Retina (tissue), 1 donor: Measurements from ENCODE around the gene GDA.

Source experiments
- DNase-seq: peaks from one replicate; pipeline ENCODE4 v3.0.0-alpha.2; 2016

GDA gene

GRCh38 chr9:72149231-72149975, at the start of gene GDA:
Gene GDA (plus strand): TSS chr9:72149440. CDS start chr9:72149560, 120 bp downstream.
- peak; percentile 77 for DNase-seq

GRCh38 chr9:72102520-72102919, 46.7 kb upstream of the GDA start:
- no peak for DNase-seq

GRCh38 chr9:72113056-72113455, 36.2 kb upstream of the GDA start:
- DNase-seq: no peak

GRCh38 chr9:72119853-72120252, 29.4 kb upstream of the GDA start:
- no peak for DNase-seq

DNA sequence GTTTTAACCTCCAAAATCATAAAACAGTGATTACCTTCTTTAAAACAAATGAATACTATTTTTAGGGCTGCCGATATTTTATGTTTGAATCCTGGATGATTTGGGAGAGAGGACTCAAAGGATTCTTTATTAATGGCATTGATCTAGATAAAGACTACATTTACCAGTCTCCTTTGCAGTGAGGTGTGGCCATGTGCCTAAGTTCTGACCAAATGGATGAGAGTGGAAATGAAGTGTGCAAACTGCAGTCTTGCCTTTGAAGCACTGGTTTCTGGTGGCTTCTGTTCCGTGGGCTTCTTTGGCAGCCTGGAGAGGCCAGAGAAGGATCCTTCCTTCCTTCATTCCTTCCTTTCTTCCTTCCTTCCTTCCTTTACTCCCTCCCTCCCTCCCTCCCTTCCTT, 24.3 kb upstream of the GDA start:
- no peak for DNase-seq

DNA sequence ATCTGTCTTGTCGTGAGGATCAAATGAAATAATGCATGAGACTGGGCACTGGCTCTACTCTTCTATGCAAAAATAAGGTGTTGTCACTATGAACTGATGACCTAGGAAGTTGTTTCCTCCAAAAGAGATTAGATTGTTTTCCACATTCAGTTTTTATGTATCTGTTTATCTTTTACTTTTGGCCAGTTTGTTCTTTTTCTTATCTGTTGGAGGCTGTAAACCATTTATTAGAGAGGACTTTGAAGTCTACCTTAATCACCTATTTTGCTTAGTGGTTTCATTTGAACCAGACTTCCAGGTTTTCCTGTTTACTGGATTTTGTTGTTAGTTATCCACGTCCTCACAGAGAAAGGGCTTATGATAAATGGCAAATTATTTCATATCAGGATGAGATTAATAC, 21.5 kb upstream of the GDA start:
- no peak for DNase-seq

DNA sequence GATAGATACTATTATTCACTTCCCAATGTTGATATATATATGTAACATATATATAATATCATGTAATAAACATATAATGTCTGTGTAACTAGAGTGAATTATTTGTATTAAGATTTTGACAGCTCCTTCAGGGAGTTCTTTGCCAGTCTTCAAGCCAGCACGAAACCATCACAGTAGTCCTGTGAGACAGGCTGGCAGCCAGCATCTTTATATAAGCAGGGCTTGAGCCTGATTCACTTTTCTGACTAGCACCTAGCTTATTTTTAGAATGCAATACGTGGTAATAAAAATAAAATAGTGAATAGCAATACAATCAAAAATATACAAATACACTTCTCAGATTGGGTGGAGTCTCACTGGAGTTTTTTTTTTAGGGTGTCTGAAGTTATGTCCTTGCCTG, 20.7 kb upstream of the GDA start:
- no peak for DNase-seq

DNA sequence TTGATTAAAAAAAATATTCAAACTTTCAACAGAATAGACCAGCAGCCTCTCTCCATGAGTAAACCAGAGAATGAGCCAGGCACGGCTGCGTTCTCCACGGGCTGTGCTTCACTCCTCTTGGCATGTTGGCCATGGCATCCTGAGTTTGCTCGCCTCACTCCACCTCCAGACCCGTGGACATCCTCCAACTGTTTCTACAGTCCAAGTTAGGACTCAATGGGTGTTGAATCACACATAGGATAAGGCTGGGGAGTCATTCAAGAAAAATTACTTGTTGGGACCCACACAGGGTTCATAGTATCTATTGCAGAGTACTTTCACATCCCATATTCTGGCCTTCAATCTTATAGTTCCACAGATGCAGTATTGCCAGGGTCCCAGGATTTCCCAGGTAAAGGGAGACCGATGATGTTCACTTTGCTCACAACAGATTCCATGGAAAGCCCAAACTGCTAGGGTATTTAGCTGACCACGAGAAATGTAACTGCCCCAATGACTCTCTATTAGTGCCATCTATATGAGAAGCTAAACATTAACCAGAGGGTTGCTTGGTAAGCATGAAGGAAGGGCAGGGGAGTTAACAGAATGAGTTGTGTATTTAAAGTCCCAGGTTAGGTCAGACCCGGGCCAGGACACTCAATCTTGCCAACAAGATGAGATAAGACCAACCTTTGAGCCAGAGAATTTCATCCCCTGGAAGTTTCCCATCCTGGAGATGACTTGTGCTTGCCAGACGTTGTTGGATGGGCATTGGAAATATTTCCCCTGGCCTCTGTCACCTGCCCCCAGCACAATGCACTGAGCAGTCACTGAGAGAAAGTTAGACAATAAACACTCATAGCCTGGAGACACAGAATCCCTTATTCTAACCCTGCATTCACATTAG, 19.7 kb upstream of the GDA start:
- no peak for DNase-seq

- no peak for DNase-seq
These were observed 18.9 kb upstream of the GDA start for GRCh38 chr9:72130321-72130720.

- DNase-seq: no peak
These were observed 18.0 kb upstream of the GDA start for GRCh38 chr9:72131206-72131605.

DNA sequence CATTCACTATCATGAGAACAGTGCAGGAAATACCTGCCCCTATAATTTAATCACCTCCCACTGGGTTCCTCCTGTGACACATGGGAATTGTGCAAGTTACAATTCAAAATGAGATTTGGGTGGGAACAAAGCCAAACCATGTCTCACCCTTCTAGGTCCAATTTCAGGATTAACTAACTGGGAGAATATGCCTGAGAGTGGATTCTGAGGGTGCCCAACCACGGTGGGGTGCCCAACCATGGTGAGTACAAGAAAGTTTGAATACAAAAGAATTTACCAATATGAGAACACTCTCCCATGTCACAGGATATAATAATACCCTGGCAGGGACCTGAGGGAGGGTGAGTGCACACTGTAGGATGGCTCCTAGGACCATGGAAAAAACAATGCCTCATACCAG, 17.2 kb upstream of the GDA start:
- no peak for DNase-seq

GRCh38 chr9:72133365-72134035, 15.7 kb upstream of the GDA start:
- no peak for DNase-seq

GRCh38 chr9:72134801-72135200, 14.4 kb upstream of the GDA start:
- DNase-seq: no peak

GRCh38 chr9:72137697-72138365, 11.4 kb upstream of the GDA start:
- DNase-seq: no peak

DNA sequence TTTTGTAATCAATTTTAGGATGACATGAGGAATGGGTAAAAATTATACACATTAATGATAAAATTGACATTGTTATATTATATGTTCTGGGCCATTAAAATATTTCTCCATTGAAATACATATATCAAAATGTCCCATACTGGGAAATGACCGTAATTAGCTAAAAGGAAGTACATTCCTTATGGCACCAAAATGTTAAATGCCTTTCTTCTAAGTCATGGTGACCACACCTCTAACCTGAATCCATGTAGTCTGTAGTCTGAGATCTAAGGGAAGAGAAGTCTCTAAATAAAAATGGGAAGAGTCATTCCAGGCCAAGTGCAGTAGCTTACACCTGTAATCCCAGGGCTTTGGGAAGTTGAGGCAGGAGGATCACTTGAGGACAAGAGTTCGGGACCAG, 10.0 kb upstream of the GDA start:
- no peak for DNase-seq

DNA sequence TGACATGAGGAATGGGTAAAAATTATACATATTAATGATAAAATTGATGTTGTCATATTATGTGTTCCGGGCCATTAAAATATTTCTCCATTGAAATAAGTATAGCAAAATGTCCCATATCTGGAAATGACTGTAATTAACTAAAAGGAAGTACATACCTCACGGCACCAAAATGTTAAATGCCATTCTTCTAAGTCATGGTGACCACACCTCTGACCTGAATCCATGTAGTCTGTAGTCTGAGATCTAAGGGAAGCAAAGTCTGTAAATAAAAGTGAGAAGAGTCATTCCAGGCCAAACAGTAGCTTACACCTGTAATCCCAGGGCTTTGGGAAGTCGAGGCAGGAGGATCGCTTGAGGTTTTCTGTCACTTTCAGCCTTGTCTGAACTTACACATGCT, 8.7 kb upstream of the GDA start:
- no peak for DNase-seq

DNA sequence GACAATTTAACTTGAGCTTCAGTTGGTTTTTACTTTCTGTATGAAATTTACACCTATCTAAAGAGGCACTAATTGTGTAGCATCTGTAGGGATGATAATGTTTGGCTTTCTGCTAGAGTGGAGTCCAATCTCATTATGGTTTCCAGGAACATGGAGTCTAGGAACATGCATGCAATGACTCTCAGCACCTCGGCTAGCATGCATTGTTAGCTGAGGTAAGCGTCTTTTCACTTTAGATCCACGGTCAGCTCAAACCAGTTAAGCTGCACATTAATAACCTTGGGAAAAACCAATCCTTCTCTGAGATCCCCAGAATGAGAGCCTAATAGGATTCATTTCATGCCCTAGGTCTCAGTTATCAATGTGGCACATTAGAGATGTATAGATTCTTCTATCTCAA, 7.8 kb upstream of the GDA start:
- DNase-seq: no peak

DNA sequence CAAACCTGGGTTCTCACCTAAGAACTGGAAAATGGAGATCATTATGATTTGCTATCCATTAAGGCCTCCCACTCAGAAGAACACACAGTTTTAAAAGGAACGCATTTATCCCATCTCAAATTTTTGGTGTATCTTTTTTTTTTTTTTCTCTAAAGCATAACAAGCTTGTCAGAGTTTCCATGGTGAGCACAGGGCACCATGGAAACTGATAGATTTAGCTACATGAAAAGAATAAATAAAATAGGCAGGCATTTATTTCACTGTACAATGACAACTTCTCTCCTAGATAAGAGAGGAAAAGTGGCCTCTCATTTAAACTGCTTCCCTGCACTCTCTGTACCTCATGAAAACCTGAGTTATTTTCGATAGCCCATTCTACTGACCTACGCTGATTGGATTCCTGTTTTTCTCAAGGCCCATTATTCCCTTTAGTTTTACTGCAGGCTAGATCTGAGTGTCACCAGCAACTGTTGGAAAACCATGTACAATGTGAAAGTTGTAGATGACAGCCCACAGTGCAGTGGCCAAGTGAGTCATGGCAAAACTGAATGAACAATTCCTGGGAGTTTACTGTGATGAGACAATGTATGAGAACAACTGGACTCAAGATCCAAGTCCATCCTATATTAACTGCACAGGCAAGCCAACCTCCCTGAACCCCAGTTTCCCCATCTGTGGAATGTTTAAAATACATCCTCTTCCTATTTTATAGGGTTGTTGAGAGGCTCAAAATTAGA, 4.3 kb upstream of the GDA start:
- DNase-seq: no peak

- no peak for DNase-seq
These were observed 3.3 kb upstream of the GDA start for GRCh38 chr9:72145733-72146505.

- DNase-seq: no peak
These were observed 1.6 kb upstream of the GDA start for GRCh38 chr9:72147676-72148075.

DNA sequence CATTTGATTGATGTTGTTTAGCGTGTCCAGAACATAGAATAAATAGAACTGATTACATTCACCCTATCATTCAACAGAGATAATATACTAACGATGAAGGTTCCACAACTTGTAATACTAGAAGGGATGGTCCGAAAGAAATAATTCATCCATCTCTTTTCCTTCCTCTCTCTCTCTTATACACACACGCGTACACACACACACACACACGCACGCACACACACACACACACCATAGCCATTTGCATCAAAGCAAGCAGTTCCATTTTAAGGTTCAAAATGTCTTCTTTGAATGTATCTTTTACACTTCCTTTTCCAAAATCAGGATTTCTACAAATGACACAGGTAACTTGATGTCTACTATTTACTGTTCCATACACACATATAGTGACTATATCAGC, 887 bp downstream of the GDA start:
- no peak for DNase-seq

DNA sequence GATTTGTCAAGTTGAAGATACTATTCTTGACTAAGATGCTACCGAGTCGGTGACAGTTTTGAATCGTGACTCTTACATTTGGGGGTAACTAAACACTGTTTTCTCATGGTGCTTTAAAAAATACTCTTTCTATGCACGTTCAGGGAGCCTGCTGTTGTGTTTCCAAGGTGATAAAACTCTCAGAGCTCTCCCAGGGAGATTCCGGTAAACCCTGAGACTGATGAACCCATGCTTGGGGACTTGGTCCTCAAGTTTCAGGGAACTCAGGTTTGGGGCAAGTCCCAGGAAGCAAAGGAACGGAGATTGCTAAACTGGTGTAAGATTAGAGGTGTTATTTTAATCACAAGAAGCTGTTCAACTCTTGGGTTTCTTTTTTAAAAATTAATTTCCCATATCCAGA, 1.4 kb downstream of the GDA start:
- DNase-seq: no peak
